ENCODE measurements around the gene ERC2. TPM values are rescaled to one million over a fixed set of nuclear protein-coding genes. Genes with fewer than 3 reads are reported as not detected.

The ERC2 gene
- total RNA-seq, 2 donors from 2014 or later = 16.1 to 22.8 TPM

GRCh38 chr3:55518451-55518850 is 949.8 kb downstream of the ERC2 start:
- no peak overlapping the region for H3K9ac ChIP-seq (ENCODE audit: extremely low read depth, low read length, poor library complexity, severe bottlenecking)
- peaks cover 5% of the 10 kb centered on the region for H3K27me3 Mint-ChIP-seq (ENCODE audit: insufficient read depth)
- H3K4me3 Mint-ChIP-seq = no peak overlapping the region
- no peaks in the 10 kb centered on the region for H3K36me3 ChIP-seq (ENCODE audit: control insufficient read depth, insufficient read depth, low read length)
- H3K4me1 ChIP-seq (ENCODE audit: control insufficient read depth, insufficient read depth, low read length) = peaks cover 11% of the 10 kb centered on the region
- H3K4me3 ChIP-seq (ENCODE audit: low read length) = no peak overlapping the region
- H3K27me3 ChIP-seq (ENCODE audit: control insufficient read depth, insufficient read depth, low read length, poor library complexity, severe bottlenecking) = peaks cover 5% of the 10 kb centered on the region
- H3K27ac Mint-ChIP-seq = no peak overlapping the region
- H3K4me1 Mint-ChIP-seq = peaks cover 26% of the 10 kb centered on the region
- WGBS, 2 experiments (ENCODE audit: insufficient coverage in 1 of 2, insufficient read length in 1 of 2) = 89 to 94% methylated on average over 4 to 6 of the region's 6 CpGs
- no peak for TF ChIP-seq CTCF (conservative IDR thresholded peaks at IDR 0.05)
- DNase-seq = no peak
- no peaks in the 10 kb centered on the region for H3K36me3 Mint-ChIP-seq (ENCODE audit: low read depth)
- no peaks in the 10 kb centered on the region for H3K9me3 Mint-ChIP-seq
- H3K9me3 ChIP-seq (ENCODE audit: control insufficient read depth, low read length) = no peaks in the 10 kb centered on the region
- H3K27ac ChIP-seq (ENCODE audit: low read depth, low read length) = no peak overlapping the region

GRCh38 chr3:55516392-55517030 is 951.8 kb downstream of the ERC2 start:
- H3K27me3 Mint-ChIP-seq (ENCODE audit: insufficient read depth) = peaks cover 2% of the 10 kb centered on the region
- WGBS, 2 experiments (ENCODE audit: insufficient coverage in 1 of 2, insufficient read length in 1 of 2) = 81 to 86% methylated on average over 6 to 10 of the region's 10 CpGs
- no peaks in the 10 kb centered on the region for H3K9me3 Mint-ChIP-seq
- no peak overlapping the region for H3K27ac Mint-ChIP-seq
- no peaks in the 10 kb centered on the region for H3K27me3 ChIP-seq (ENCODE audit: control insufficient read depth, insufficient read depth, low read length, poor library complexity, severe bottlenecking)
- peaks cover 22% of the 10 kb centered on the region for H3K4me1 Mint-ChIP-seq
- no peak for TF ChIP-seq CTCF (conservative IDR thresholded peaks at IDR 0.05)
- no peak for DNase-seq
- H3K4me1 ChIP-seq (ENCODE audit: control insufficient read depth, insufficient read depth, low read length) = peaks cover 3% of the 10 kb centered on the region
- H3K9me3 ChIP-seq (ENCODE audit: control insufficient read depth, low read length) = no peaks in the 10 kb centered on the region
- no peak overlapping the region for H3K4me3 Mint-ChIP-seq
- no peak overlapping the region for H3K9ac ChIP-seq (ENCODE audit: extremely low read depth, low read length, poor library complexity, severe bottlenecking)
- H3K36me3 Mint-ChIP-seq (ENCODE audit: low read depth) = no peaks in the 10 kb centered on the region
- H3K4me3 ChIP-seq (ENCODE audit: low read length) = no peak overlapping the region
- H3K36me3 ChIP-seq (ENCODE audit: control insufficient read depth, insufficient read depth, low read length) = no peaks in the 10 kb centered on the region
- no peak overlapping the region for H3K27ac ChIP-seq (ENCODE audit: low read depth, low read length)

- H3K9me3 ChIP-seq (ENCODE audit: control insufficient read depth, low read length) = no peaks in the 10 kb centered on the region
- DNase-seq = no peak
- Mint-ChIP-seq H3K36me3 (ENCODE audit: low read depth) (no peaks in the 10 kb centered on the region), H3K27ac (no peak overlapping the region), H3K4me3 (no peak overlapping the region), H3K4me1 (peaks cover 14% of the 10 kb centered on the region), H3K27me3 (ENCODE audit: insufficient read depth) (peaks cover 4% of the 10 kb centered on the region), H3K9me3 (no peaks in the 10 kb centered on the region)
- no peaks in the 10 kb centered on the region for H3K4me1 ChIP-seq (ENCODE audit: control insufficient read depth, insufficient read depth, low read length)
- no peak overlapping the region for H3K27ac ChIP-seq (ENCODE audit: low read depth, low read length)
- no peaks in the 10 kb centered on the region for H3K36me3 ChIP-seq (ENCODE audit: control insufficient read depth, insufficient read depth, low read length)
- no peaks in the 10 kb centered on the region for H3K27me3 ChIP-seq (ENCODE audit: control insufficient read depth, insufficient read depth, low read length, poor library complexity, severe bottlenecking)
- H3K4me3 ChIP-seq (ENCODE audit: low read length) = no peak overlapping the region
- no peak for TF ChIP-seq CTCF (conservative IDR thresholded peaks at IDR 0.05)
- 79 to 88% methylated on average over 10 to 14 of the region's 14 CpGs for WGBS, 2 experiments (ENCODE audit: insufficient coverage in 1 of 2, insufficient read length in 1 of 2)
- no peak overlapping the region for H3K9ac ChIP-seq (ENCODE audit: extremely low read depth, low read length, poor library complexity, severe bottlenecking)
Measured at GRCh38 chr3:55515550-55516246, 952.6 kb downstream of the ERC2 start.
